HuH-7 (cell line): Measurements from ENCODE around the gene WDFY4.

Source experiments
- DNase-seq: peaks from one replicate; pipeline ENCODE4 v3.0.0; 2011; ENCODE audit warnings: low spot score

Gene WDFY4

GRCh38 chr10:48744587-48744986 is 59.9 kb downstream of the WDFY4 start:
- no peak for DNase-seq

GRCh38 chr10:48745662-48746245 is 61.1 kb downstream of the WDFY4 start:
- DNase-seq, result peak; percentile 14

GRCh38 chr10:48748573-48748972 is 63.9 kb downstream of the WDFY4 start:
- no peak for DNase-seq

- no peak for DNase-seq
Measured at GRCh38 chr10:48749254-48749787, 64.6 kb downstream of the WDFY4 start.

GRCh38 chr10:48750019-48750418 is 65.3 kb downstream of the WDFY4 start:
- DNase-seq, result no peak

- no peak for DNase-seq
Measured at GRCh38 chr10:48750991-48751390, 66.3 kb downstream of the WDFY4 start.

GRCh38 chr10:48751730-48752129 is 67.1 kb downstream of the WDFY4 start:
- no peak for DNase-seq

GRCh38 chr10:48758411-48758810 is 73.7 kb downstream of the WDFY4 start:
- no peak for DNase-seq

GRCh38 chr10:48759113-48759901 is 74.6 kb downstream of the WDFY4 start:
- no peak for DNase-seq

GRCh38 chr10:48760983-48761382 is 76.3 kb downstream of the WDFY4 start:
- DNase-seq, result no peak

- DNase-seq, result no peak
Measured at GRCh38 chr10:48762064-48763042, 77.7 kb downstream of the WDFY4 start.

GRCh38 chr10:48763403-48763965 is 78.8 kb downstream of the WDFY4 start:
- DNase-seq, result no peak

- DNase-seq, result no peak
Measured at GRCh38 chr10:48764486-48764885, 79.8 kb downstream of the WDFY4 start.

- no peak for DNase-seq
Measured at GRCh38 chr10:48765039-48765438, 80.4 kb downstream of the WDFY4 start.

GRCh38 chr10:48765527-48765926 is 80.9 kb downstream of the WDFY4 start:
- DNase-seq, result no peak

- no peak for DNase-seq
Measured at GRCh38 chr10:48767373-48768143, 82.9 kb downstream of the WDFY4 start.

- DNase-seq, result no peak
Measured at GRCh38 chr10:48768144-48768766, 83.6 kb downstream of the WDFY4 start.

GRCh38 chr10:48768926-48769325 is 84.3 kb downstream of the WDFY4 start:
- DNase-seq, result no peak

- no peak for DNase-seq
Measured at GRCh38 chr10:48769706-48770435, 85.2 kb downstream of the WDFY4 start.

- no peak for DNase-seq
Measured at GRCh38 chr10:48770561-48771089, 86.0 kb downstream of the WDFY4 start.
